Kidney (tissue), 14 donors: ENCODE data around the gene RELCH. TPM values are rescaled to one million over a fixed set of nuclear protein-coding genes. Genes with fewer than 3 reads are reported as not detected.

Experiments
- DNase-seq, 5 donors: peaks; one replicate each; pipeline ENCODE4 v3.0.0-alpha.2; 2013 to 2020
- FAIRE-seq: peaks from 2 replicates; lab custom pipeline; 2012; peaks lifted over from hg19 to GRCh38; lab: Jason Lieb, UNC
- H3K27ac ChIP-seq, 2 donors: one replicate each; pipeline ENCODE4 v1.7.0; 2013; ENCODE audit warnings: low read depth in 2 of 2, low read length in 2 of 2, inconsistent platforms in 1 of 2
- H3K27me3 ChIP-seq: one replicate; pipeline ENCODE4 v1.7.1; 2013; ENCODE audit warnings: low read length, inconsistent platforms; ENCODE audit not compliant: control insufficient read depth, insufficient read depth
- H3K36me3 ChIP-seq, 3 donors: one replicate each; pipeline versions ENCODE4 v1.7.0 to v1.7.1; 2013; ENCODE audit warnings: low read length in 3 of 3, control low read depth in 1 of 3, inconsistent platforms in 1 of 3; ENCODE audit not compliant: insufficient read depth in 3 of 3, control insufficient read depth in 2 of 3
- H3K4me1 ChIP-seq, 3 donors: one replicate each; pipeline versions ENCODE4 v1.7.0 to v1.7.1; 2013; ENCODE audit warnings: low read length in 3 of 3, inconsistent platforms in 1 of 3, low read depth in 1 of 3; ENCODE audit not compliant: control insufficient read depth in 2 of 3, insufficient read depth in 2 of 3
- H3K4me3 ChIP-seq, 3 donors: one replicate each; pipeline versions ENCODE4 v1.7.0 to v1.8.1; 2013; ENCODE audit warnings: low read length in 3 of 3, control low read depth in 1 of 3, inconsistent platforms in 1 of 3
- H3K9ac ChIP-seq, 3 donors: one replicate each; pipeline versions ENCODE4 v1.7.0 to v1.7.1; 2013; ENCODE audit warnings: low read length in 3 of 3, control low read depth in 1 of 3, inconsistent platforms in 1 of 3
- H3K9me3 ChIP-seq, 3 donors: one replicate each; pipeline versions ENCODE4 v1.7.0 to v1.7.1; 2013; ENCODE audit warnings: low read length in 3 of 3, control low read depth in 1 of 3, inconsistent platforms in 1 of 3; ENCODE audit not compliant: control insufficient read depth in 2 of 3, insufficient read depth in 1 of 3
- CTCF ChIP-seq: IDR thresholded peaks from 3 replicates; pipeline ENCODE4 v1.5.1; 2012; ENCODE audit warnings: mild to moderate bottlenecking, moderate library complexity, borderline replicate concordance; ENCODE audit not compliant: insufficient read depth; ENCODE audit errors: extremely low read depth
- intact Hi-C: fragments of 100-400 bp; cut with DNase I; formaldehyde crosslinking; loops from one replicate; pipeline ENCODE4 v1.11.1; 2022
- polyA plus RNA-seq: library from polyadenylated mRNA; stranded (reverse); fragments of 350-450 nt; fragmentation: Illumina TruSeq; extraction: RNeasy Lipid Tissue Mini Kit (QIAGEN cat#74804); gene quantifications from one replicate; pipeline ENCODE4 v1.2.3, GENCODE V29; 2014; ENCODE audit warnings: low read depth, low replicate concordance; ENCODE audit not compliant: insufficient read depth
- total RNA-seq: library from RNA; stranded (reverse); fragmentation: NEBNext Ultra II Directional; extraction: Animal tissue kit (Norgen Biotek cat#: 25700); gene quantifications from one replicate; pipeline ENCODE4 v1.2.1, GENCODE V29; 2021
- donor health status: control.
- donor health status: control.
- donor health status: control.
- donor health status: control.
- donor health status: control.
- donor health status: DM: yes; HTN: yes; CAD: no.
- donor health status: Normal renal cell carcinoma (clear cell type).

RELCH gene
- total and polyA plus RNA-seq, 2 donors from 2014 or later, result 9.0 to 39.0 TPM

- H3K9me3 ChIP-seq, result no peaks in the 10 kb centered on the region
- no peak overlapping the region for H3K27ac ChIP-seq
- no peak for TF ChIP-seq CTCF
- H3K4me1 ChIP-seq, result no peaks in the 10 kb centered on the region
- DNase-seq, result no peak
- H3K36me3 ChIP-seq, result no peaks in the 10 kb centered on the region
- no peaks in the 10 kb centered on the region for H3K27me3 ChIP-seq
- intact Hi-C loops, result no loop called here
- H3K9ac ChIP-seq, result no peak overlapping the region
- no peak for FAIRE-seq
- H3K4me3 ChIP-seq, result no peak overlapping the region
These were observed 152.3 kb downstream of the RELCH start for GRCh38 chr18:62339106-62339988.

- no peak overlapping the region for H3K27ac ChIP-seq
- no peaks in the 10 kb centered on the region for H3K27me3 ChIP-seq
- no peak overlapping the region for H3K9ac ChIP-seq
- no peaks in the 10 kb centered on the region for H3K9me3 ChIP-seq
- no peak for DNase-seq
- H3K4me3 ChIP-seq, result no peak overlapping the region
- H3K36me3 ChIP-seq, result no peaks in the 10 kb centered on the region
- intact Hi-C loops, result no loop called here
- no peak for TF ChIP-seq CTCF
- no peak for FAIRE-seq
- H3K4me1 ChIP-seq, result no peaks in the 10 kb centered on the region
These were observed 153.9 kb downstream of the RELCH start for GRCh38 chr18:62340996-62341395.

- no peak overlapping the region for H3K4me3 ChIP-seq
- FAIRE-seq (no peak), DNase-seq (no peak)
- H3K9ac ChIP-seq, result no peak overlapping the region
- TF ChIP-seq CTCF, result no peak
- no peaks in the 10 kb centered on the region for H3K4me1 ChIP-seq
- H3K36me3 ChIP-seq, result no peaks in the 10 kb centered on the region
- H3K27me3 ChIP-seq, result no peaks in the 10 kb centered on the region
- H3K27ac ChIP-seq, result no peak overlapping the region
- intact Hi-C loops, result no loop called here
- no peaks in the 10 kb centered on the region for H3K9me3 ChIP-seq
These were observed 154.4 kb downstream of the RELCH start for GRCh38 chr18:62341473-62341872.

GRCh38 chr18:62342884-62343283, 155.8 kb downstream of the RELCH start:
- FAIRE-seq (no peak), DNase-seq (no peak)
- TF ChIP-seq CTCF, result no peak
- H3K27me3 ChIP-seq, result no peaks in the 10 kb centered on the region
- intact Hi-C loops, result no loop called here
- no peak overlapping the region for H3K4me3 ChIP-seq
- H3K27ac ChIP-seq, result no peak overlapping the region
- no peaks in the 10 kb centered on the region for H3K36me3 ChIP-seq
- no peaks in the 10 kb centered on the region for H3K4me1 ChIP-seq
- no peaks in the 10 kb centered on the region for H3K9me3 ChIP-seq
- H3K9ac ChIP-seq, result no peak overlapping the region
